ENCODE results near the gene PSAPL1. TPM values are rescaled to one million over a fixed set of nuclear protein-coding genes. Genes with fewer than 3 reads are reported as not detected.

Gene PSAPL1
- total and polyA plus RNA-seq, 2 experiments from 2014 or later: not detected

DNA sequence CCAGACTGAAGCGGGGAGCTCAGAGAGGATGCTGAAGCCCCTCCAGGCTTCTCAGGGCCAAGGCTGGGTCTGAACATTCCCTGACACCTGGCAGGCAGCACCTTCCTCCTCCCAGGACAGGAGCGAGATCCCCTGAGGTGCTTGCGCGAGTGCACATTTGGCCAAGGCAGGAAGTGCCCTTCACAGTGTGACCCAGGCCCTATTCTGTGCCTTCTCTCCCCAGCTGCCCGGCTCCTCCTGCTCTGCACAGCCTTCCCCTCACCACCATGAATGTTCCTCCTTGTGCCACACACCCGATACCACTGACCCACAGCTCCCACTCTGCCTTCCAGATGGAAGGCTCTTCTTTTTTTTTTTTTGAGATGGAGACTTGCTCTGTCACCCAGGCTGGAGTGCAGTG, 17.1 kb upstream of the PSAPL1 start:
- H3K27ac ChIP-seq: no peak overlapping the region
- H3K79me2 ChIP-seq (ENCODE audit: insufficient read depth): no peaks in the 10 kb centered on the region

DNA sequence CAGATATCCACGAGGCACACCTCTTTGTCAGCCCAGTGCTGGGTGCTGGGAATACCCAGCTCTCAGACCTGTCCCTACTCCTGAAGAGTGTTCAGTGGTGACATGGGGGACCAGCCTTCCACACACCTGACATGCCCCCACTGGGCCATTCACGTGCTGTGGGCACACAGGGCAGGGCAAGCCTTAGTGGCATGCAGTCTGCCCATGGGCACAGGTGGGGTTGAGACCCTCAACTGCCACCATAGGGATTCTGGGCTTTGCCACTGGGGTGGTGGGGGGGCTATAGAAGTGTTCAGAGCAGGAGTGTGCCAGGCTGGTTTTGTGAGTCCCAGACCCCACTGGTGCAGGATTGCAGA, 16.7 kb upstream of the PSAPL1 start:
- TF ChIP-seq EZH2 (IDR thresholded peaks at IDR 0.05; ENCODE audit: insufficient read depth, poor library complexity, severe bottlenecking) (no peak), EZH2phosphoT487 (IDR thresholded peaks at IDR 0.05; ENCODE audit: insufficient read depth, low read depth) (no peak)
- H3K79me2 ChIP-seq (ENCODE audit: insufficient read depth): no peaks in the 10 kb centered on the region
- H3K9me2 ChIP-seq (ENCODE audit: insufficient read depth): no peaks in the 10 kb centered on the region
- no peak overlapping the region for H3K4me2 ChIP-seq (ENCODE audit: unreplicated experiment)
- H3K4me3 ChIP-seq: no peak overlapping the region
- no peaks in the 10 kb centered on the region for H3F3A ChIP-seq (ENCODE audit: insufficient read depth)
- H3K36me3 ChIP-seq (ENCODE audit: low read depth): no peaks in the 10 kb centered on the region
- H4K20me1 ChIP-seq (ENCODE audit: insufficient read depth): no peaks in the 10 kb centered on the region
- in situ Hi-C loops (cut with MboI): no loop called here
- no peaks in the 10 kb centered on the region for H3K4me1 ChIP-seq (ENCODE audit: insufficient read depth)
- 39 to 40% methylated on average over 2 of the region's 2 CpGs for WGBS, 2 experiments (ENCODE audit: low coverage in 1 of 2, low lambda C conversion rate in 2 of 2, missing lambda C conversion rate in 2 of 2)
- H2AFZ ChIP-seq: no peak overlapping the region
- no peaks in the 10 kb centered on the region for H3K9me3 ChIP-seq (ENCODE audit: low read depth)
- H3K27ac ChIP-seq: no peak overlapping the region
- H3K27me3 ChIP-seq (replicated peaks; ENCODE audit: insufficient read depth): 0 out of 2 replicates have a peak, but pooled peaks cover 5% of the 10 kb centered on the region
- H3K9ac ChIP-seq: no peak overlapping the region
- no peak for DNase-seq

More for the DNA sequence above, 17.1 kb upstream of the PSAPL1 start:
- H3F3A ChIP-seq (ENCODE audit: insufficient read depth): no peaks in the 10 kb centered on the region
- no peaks in the 10 kb centered on the region for H3K4me1 ChIP-seq (ENCODE audit: insufficient read depth)
- WGBS, 2 experiments (ENCODE audit: low coverage in 1 of 2, low lambda C conversion rate in 2 of 2, missing lambda C conversion rate in 2 of 2): 68 to 76% methylated on average over 6 of the region's 6 CpGs
- no peaks in the 10 kb centered on the region for H3K9me3 ChIP-seq (ENCODE audit: low read depth)
- H3K27me3 ChIP-seq (replicated peaks; ENCODE audit: insufficient read depth): 0 out of 2 replicates have a peak, but pooled peaks cover 3% of the 10 kb centered on the region
- H3K9me2 ChIP-seq (ENCODE audit: insufficient read depth): no peaks in the 10 kb centered on the region
- H3K9ac ChIP-seq: no peak overlapping the region
- in situ Hi-C loops (cut with MboI): no loop called here
- TF ChIP-seq EZH2phosphoT487 (IDR thresholded peaks at IDR 0.05; ENCODE audit: insufficient read depth, low read depth) (no peak), EZH2 (IDR thresholded peaks at IDR 0.05; ENCODE audit: insufficient read depth, poor library complexity, severe bottlenecking) (no peak)
- H3K4me2 ChIP-seq (ENCODE audit: unreplicated experiment): no peak overlapping the region
- H3K4me3 ChIP-seq: no peak overlapping the region
- no peaks in the 10 kb centered on the region for H3K36me3 ChIP-seq (ENCODE audit: low read depth)
- no peak overlapping the region for H2AFZ ChIP-seq
- H4K20me1 ChIP-seq (ENCODE audit: insufficient read depth): no peaks in the 10 kb centered on the region
- DNase-seq: no peak

DNA sequence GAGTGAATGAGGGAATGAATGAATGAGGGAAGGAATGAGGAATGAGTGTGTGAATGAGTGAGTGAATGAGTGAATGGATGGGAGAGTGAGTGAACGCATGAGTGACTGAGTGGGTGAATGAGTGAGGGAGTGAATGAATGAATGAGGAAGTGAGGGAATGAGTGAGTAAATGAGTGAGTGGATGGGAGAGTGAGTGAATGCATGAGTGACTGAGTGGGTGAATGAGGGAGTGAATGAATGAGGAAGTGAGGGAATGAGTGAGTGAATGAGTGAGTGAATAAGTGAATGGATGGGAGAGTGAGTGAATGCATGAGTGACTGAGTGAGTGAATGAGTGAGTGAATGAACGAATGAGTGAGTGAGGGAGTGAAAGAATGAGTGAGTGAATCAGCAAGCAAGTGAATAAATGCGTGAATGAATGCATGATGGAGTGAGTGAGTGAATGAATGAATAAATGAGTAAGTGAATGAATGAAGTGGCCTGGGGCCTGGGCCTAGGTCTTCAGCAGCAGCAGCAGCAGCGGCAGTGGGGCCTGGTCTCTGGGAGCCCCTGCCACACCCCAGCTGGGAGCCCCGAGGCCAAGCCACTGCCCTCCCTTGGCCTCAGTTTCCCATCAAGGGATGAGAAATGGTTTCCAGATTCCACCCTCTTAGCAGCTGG, 16.2 kb upstream of the PSAPL1 start:
- Histone ChIP-seq H3K36me3 (ENCODE audit: low read depth) (no peaks in the 10 kb centered on the region), H3F3A (ENCODE audit: insufficient read depth) (no peaks in the 10 kb centered on the region), H4K20me1 (ENCODE audit: insufficient read depth) (no peaks in the 10 kb centered on the region), H3K4me1 (ENCODE audit: insufficient read depth) (no peaks in the 10 kb centered on the region), H3K9ac (no peak overlapping the region), H3K27me3 (replicated peaks; ENCODE audit: insufficient read depth) (0 out of 2 replicates have a peak, but pooled peaks cover 10% of the 10 kb centered on the region), H3K9me2 (ENCODE audit: insufficient read depth) (no peaks in the 10 kb centered on the region), H3K79me2 (ENCODE audit: insufficient read depth) (no peaks in the 10 kb centered on the region), H3K9me3 (ENCODE audit: low read depth) (no peaks in the 10 kb centered on the region), H3K27ac (no peak overlapping the region), H3K4me2 (ENCODE audit: unreplicated experiment) (no peak overlapping the region), H2AFZ (no peak overlapping the region), H3K4me3 (no peak overlapping the region)
- no peak for TF ChIP-seq EZH2 (IDR thresholded peaks at IDR 0.05; ENCODE audit: insufficient read depth, poor library complexity, severe bottlenecking)
- TF ChIP-seq EZH2phosphoT487 (IDR thresholded peaks at IDR 0.05; ENCODE audit: insufficient read depth, low read depth): no peak
- 50 to 64% methylated on average over 5 of the region's 5 CpGs for WGBS, 2 experiments (ENCODE audit: low coverage in 1 of 2, low lambda C conversion rate in 2 of 2, missing lambda C conversion rate in 2 of 2)
- no peak for DNase-seq
- in situ Hi-C loops (cut with MboI): no loop called here

DNA sequence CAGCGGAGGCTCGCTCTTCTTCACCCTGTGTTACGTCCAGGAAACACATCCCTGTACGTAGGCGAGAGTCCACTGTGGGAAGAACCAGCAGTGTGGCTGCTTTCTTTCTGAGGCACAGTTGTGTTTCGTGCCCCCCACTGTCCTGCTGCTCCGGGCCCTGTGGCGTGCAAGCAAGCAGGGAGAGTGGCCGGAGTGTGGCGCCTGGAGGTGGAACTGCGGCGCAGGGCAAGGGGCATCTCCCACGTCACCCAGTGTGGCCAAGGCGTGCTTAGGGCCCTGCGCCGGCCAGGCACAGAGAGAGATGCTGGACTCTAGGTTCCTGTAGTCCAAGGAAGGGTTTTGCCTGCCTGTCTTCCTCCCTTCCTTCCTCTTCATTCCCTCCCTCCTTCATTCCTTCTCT, 13.3 kb upstream of the PSAPL1 start:
- Histone ChIP-seq H3K4me1 (ENCODE audit: insufficient read depth) (no peaks in the 10 kb centered on the region), H3K9me2 (ENCODE audit: insufficient read depth) (no peaks in the 10 kb centered on the region), H3K9me3 (ENCODE audit: low read depth) (no peaks in the 10 kb centered on the region), H3F3A (ENCODE audit: insufficient read depth) (no peaks in the 10 kb centered on the region), H3K79me2 (ENCODE audit: insufficient read depth) (no peaks in the 10 kb centered on the region), H3K9ac (no peak overlapping the region), H2AFZ (no peak overlapping the region), H3K27me3 (replicated peaks; ENCODE audit: insufficient read depth) (0 out of 2 replicates have a peak, but pooled peaks cover 10% of the 10 kb centered on the region), H4K20me1 (ENCODE audit: insufficient read depth) (no peaks in the 10 kb centered on the region), H3K4me3 (no peak overlapping the region), H3K4me2 (ENCODE audit: unreplicated experiment) (no peak overlapping the region), H3K36me3 (ENCODE audit: low read depth) (no peaks in the 10 kb centered on the region), H3K27ac (no peak overlapping the region)
- in situ Hi-C loops (cut with MboI): no loop called here
- DNase-seq: no peak
- WGBS, 2 experiments (ENCODE audit: low coverage in 1 of 2, low lambda C conversion rate in 2 of 2, missing lambda C conversion rate in 2 of 2): 73 to 82% methylated on average over 15 to 16 of the region's 16 CpGs
- TF ChIP-seq EZH2 (IDR thresholded peaks at IDR 0.05; ENCODE audit: insufficient read depth, poor library complexity, severe bottlenecking) (no peak), EZH2phosphoT487 (IDR thresholded peaks at IDR 0.05; ENCODE audit: insufficient read depth, low read depth) (no peak)
